Chondrocyte (in vitro differentiated cells): ENCODE data around the gene ITIH3. TPM values are rescaled to one million over a fixed set of nuclear protein-coding genes. Genes with fewer than 3 reads are reported as not detected.

Experiments used
- DNase-seq: peaks from one replicate; pipeline ENCODE4 v3.0.0; 2021; ENCODE audit warnings: mixed read lengths, low spot score
- H3K27ac Mint-ChIP-seq: one replicate; pipeline ENCODE4 v1.8.0; 2021; ENCODE audit warnings: mild to moderate bottlenecking, moderate library complexity, mixed read lengths; ENCODE audit not compliant: unreplicated experiment
- H3K27me3 Mint-ChIP-seq: 2 replicates; pipeline ENCODE4 v1.8.0; 2021; ENCODE audit warnings: low read depth, mixed read lengths
- H3K36me3 Mint-ChIP-seq: 2 replicates; pipeline ENCODE4 v1.8.0; 2021; ENCODE audit warnings: low read depth, mixed read lengths
- H3K4me1 Mint-ChIP-seq: 2 replicates; pipeline ENCODE4 v1.8.0; 2021; ENCODE audit warnings: low read depth, mild to moderate bottlenecking, mixed read lengths
- H3K4me3 Mint-ChIP-seq: one replicate; pipeline ENCODE4 v1.8.0; 2021; ENCODE audit warnings: mild to moderate bottlenecking, moderate library complexity, mixed read lengths; ENCODE audit not compliant: unreplicated experiment
- H3K9me3 Mint-ChIP-seq: 2 replicates; pipeline ENCODE4 v1.8.0; 2021; ENCODE audit warnings: low read depth, mixed read lengths
- total RNA-seq: library from RNA; stranded (reverse); gene quantifications from 3 replicates; pipeline ENCODE4 v1.2.1, GENCODE V29; 2021
- TF ChIP-seq, protein P1 (sequence below): fragments of 200-600 bp; sonication (generic); IDR thresholded peaks from 2 replicates; pipeline ENCODE4 v1.5.0; 2021; ENCODE audit warnings: antibody characterized with exemption, mild to moderate bottlenecking, moderate library complexity

ITIH3 gene
- total RNA-seq, 1 donor from 2014 or later: 17.8 TPM

GRCh38 chr3:52809662-52810377 is 15.2 kb downstream of the ITIH3 start:
- H3K4me1 Mint-ChIP-seq: no peaks in the 10 kb centered on the region
- no peaks in the 10 kb centered on the region for H3K27me3 Mint-ChIP-seq
- H3K27ac Mint-ChIP-seq: no peak overlapping the region
- H3K4me3 Mint-ChIP-seq: no peak overlapping the region
- H3K36me3 Mint-ChIP-seq: peaks cover 2% of the 10 kb centered on the region
- no peaks in the 10 kb centered on the region for H3K9me3 Mint-ChIP-seq
- TF ChIP-seq, protein P1, sequence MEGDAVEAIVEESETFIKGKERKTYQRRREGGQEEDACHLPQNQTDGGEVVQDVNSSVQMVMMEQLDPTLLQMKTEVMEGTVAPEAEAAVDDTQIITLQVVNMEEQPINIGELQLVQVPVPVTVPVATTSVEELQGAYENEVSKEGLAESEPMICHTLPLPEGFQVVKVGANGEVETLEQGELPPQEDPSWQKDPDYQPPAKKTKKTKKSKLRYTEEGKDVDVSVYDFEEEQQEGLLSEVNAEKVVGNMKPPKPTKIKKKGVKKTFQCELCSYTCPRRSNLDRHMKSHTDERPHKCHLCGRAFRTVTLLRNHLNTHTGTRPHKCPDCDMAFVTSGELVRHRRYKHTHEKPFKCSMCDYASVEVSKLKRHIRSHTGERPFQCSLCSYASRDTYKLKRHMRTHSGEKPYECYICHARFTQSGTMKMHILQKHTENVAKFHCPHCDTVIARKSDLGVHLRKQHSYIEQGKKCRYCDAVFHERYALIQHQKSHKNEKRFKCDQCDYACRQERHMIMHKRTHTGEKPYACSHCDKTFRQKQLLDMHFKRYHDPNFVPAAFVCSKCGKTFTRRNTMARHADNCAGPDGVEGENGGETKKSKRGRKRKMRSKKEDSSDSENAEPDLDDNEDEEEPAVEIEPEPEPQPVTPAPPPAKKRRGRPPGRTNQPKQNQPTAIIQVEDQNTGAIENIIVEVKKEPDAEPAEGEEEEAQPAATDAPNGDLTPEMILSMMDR: no peak
- no peak for DNase-seq

DNA sequence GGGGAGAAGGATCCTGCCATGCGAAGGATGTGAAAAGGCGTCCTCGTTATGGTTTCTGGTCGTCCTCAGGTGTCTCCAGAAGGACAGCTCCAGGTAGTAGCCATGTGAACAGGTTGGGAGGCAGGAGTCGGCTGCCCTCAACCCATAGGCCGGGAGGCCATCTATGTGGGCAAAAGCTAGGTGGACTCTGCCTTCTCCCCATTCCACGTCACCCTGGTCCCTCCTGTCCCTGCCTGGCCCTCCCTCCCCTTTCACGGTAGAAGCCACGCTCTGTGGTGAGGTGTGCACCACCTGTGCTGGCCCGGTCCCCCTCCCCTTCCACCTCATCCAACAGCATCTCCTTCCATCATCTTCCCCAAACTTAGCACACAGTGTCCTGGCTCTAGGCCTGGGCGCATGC is 16.3 kb downstream of the ITIH3 start:
- DNase-seq: no peak
- H3K36me3 Mint-ChIP-seq: peaks cover 2% of the 10 kb centered on the region
- TF ChIP-seq, protein P1: no peak
- no peak overlapping the region for H3K27ac Mint-ChIP-seq
- H3K4me1 Mint-ChIP-seq: no peaks in the 10 kb centered on the region
- H3K27me3 Mint-ChIP-seq: no peaks in the 10 kb centered on the region
- no peak overlapping the region for H3K4me3 Mint-ChIP-seq
- H3K9me3 Mint-ChIP-seq: no peaks in the 10 kb centered on the region

- no peaks in the 10 kb centered on the region for H3K4me1 Mint-ChIP-seq
- TF ChIP-seq, protein P1: no peak
- no peak for DNase-seq
- no peak overlapping the region for H3K4me3 Mint-ChIP-seq
- peaks cover 2% of the 10 kb centered on the region for H3K36me3 Mint-ChIP-seq
- no peaks in the 10 kb centered on the region for H3K9me3 Mint-ChIP-seq
- H3K27ac Mint-ChIP-seq: no peak overlapping the region
- no peaks in the 10 kb centered on the region for H3K27me3 Mint-ChIP-seq
Measured at GRCh38 chr3:52811452-52812011, 16.9 kb downstream of the ITIH3 start.

GRCh38 chr3:52813810-52814209 is 19.2 kb downstream of the ITIH3 start:
- Mint-ChIP-seq H3K4me3 (no peak overlapping the region), H3K36me3 (no peaks in the 10 kb centered on the region), H3K27ac (no peak overlapping the region), H3K9me3 (no peaks in the 10 kb centered on the region), H3K4me1 (no peaks in the 10 kb centered on the region), H3K27me3 (no peaks in the 10 kb centered on the region)
- TF ChIP-seq, protein P1: no peak
- no peak for DNase-seq

- H3K27me3 Mint-ChIP-seq: no peaks in the 10 kb centered on the region
- TF ChIP-seq, protein P1: no peak
- H3K9me3 Mint-ChIP-seq: no peaks in the 10 kb centered on the region
- H3K27ac Mint-ChIP-seq: no peak overlapping the region
- no peak for DNase-seq
- H3K4me3 Mint-ChIP-seq: no peak overlapping the region
- H3K4me1 Mint-ChIP-seq: no peaks in the 10 kb centered on the region
- H3K36me3 Mint-ChIP-seq: no peaks in the 10 kb centered on the region
Measured at GRCh38 chr3:52816199-52816598, 21.6 kb downstream of the ITIH3 start.
